ENCODE data around the gene CFAP157. TPM values are rescaled to one million over a fixed set of nuclear protein-coding genes. Genes with fewer than 3 reads are reported as not detected.

Gene CFAP157
- total and polyA plus RNA-seq, 2 of the 13 experiments (the other 11 are each of a cell fraction or from before 2014, with no cell fraction given) = 0.07 TPM; not detected in 1

- TF ChIP-seq ARHGAP35 (CRISPR knock-in tag; IDR thresholded peaks at IDR 0.05; ENCODE audit: borderline replicate concordance) (no peak), ZUFSP (CRISPR knock-in tag; IDR thresholded peaks at IDR 0.05; ENCODE audit: borderline replicate concordance) (no peak), NFIB (CRISPR knock-in tag; IDR thresholded peaks at IDR 0.05; ENCODE audit: borderline replicate concordance) (no peak), ZNF224 (CRISPR knock-in tag; IDR thresholded peaks at IDR 0.05) (no peak), CCAR2 (optimal IDR thresholded peaks at IDR 0.05; ENCODE audit: low read depth, low read length) (no peak), FOSL2 (CRISPR knock-in tag; IDR thresholded peaks at IDR 0.05) (peak; percentile 43; the same call in 1 of the 2 replicates), MTA3 (CRISPR knock-in tag; IDR thresholded peaks at IDR 0.05) (no peak), ZNF891 (CRISPR knock-in tag; IDR thresholded peaks at IDR 0.05) (no peak), ZNF512 (CRISPR knock-in tag; IDR thresholded peaks at IDR 0.05) (no peak), ESRRA (CRISPR knock-in tag; IDR thresholded peaks at IDR 0.05; ENCODE audit: low read depth) (peak; percentile 16; the same call in 1 of the 2 replicates), KLF13 (CRISPR knock-in tag; IDR thresholded peaks at IDR 0.05) (no peak), NFAT5 (CRISPR knock-in tag; IDR thresholded peaks at IDR 0.05) (no peak), ZNF354B (CRISPR knock-in tag; IDR thresholded peaks at IDR 0.05) (0 out of 2 replicates have a peak, but pooled peaks have one; percentile 55), BHLHE40 (IDR thresholded peaks at IDR 0.05; ENCODE audit: low read length) (no peak), TEAD3 (CRISPR knock-in tag; optimal IDR thresholded peaks at IDR 0.05; ENCODE audit: borderline replicate concordance) (no peak), ZSCAN30 (CRISPR knock-in tag; IDR thresholded peaks at IDR 0.05) (no peak)
Measured at GRCh38 chr9:127715470-127716337, 8.9 kb downstream of the CFAP157 start, which contains the start of the genes PTRH1 and TTC16 (continued).
